Measurements from ENCODE around the gene ACADSB. TPM values are rescaled to one million over a fixed set of nuclear protein-coding genes. Genes with fewer than 3 reads are reported as not detected.

ACADSB gene
- total and polyA plus RNA-seq, 2 donors from 2014 or later, result 26.6 to 48.5 TPM

DNA sequence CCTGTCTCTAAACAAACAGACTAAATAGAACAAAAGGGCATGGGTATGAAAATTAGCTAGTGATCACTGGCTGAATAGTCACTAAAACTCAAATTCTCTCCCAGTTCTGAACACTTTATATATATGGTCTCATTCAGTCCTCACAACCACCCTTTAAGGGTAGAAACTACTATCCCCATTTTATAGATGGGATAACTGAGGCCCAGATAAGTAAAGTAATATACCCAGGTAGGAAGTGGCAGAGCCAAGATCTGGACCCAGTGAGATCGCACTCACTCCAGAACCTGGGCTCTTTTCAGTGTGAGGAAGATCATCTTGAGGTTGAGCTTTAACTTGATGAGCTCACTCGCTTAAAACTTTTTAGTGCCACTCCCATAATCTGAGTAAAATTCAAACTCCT lies 24.1 kb upstream of the ACADSB start:
- H3K9ac ChIP-seq (ENCODE audit: low read length in 3 of 3), result no peak overlapping the region
- intact Hi-C loops (cut with DNase I), result no loop called here
- H3K36me3 ChIP-seq (ENCODE audit: control insufficient read depth in 2 of 3, insufficient read depth in 3 of 3, low read length in 3 of 3), result no peaks in the 10 kb centered on the region
- TF ChIP-seq, protein P1, sequence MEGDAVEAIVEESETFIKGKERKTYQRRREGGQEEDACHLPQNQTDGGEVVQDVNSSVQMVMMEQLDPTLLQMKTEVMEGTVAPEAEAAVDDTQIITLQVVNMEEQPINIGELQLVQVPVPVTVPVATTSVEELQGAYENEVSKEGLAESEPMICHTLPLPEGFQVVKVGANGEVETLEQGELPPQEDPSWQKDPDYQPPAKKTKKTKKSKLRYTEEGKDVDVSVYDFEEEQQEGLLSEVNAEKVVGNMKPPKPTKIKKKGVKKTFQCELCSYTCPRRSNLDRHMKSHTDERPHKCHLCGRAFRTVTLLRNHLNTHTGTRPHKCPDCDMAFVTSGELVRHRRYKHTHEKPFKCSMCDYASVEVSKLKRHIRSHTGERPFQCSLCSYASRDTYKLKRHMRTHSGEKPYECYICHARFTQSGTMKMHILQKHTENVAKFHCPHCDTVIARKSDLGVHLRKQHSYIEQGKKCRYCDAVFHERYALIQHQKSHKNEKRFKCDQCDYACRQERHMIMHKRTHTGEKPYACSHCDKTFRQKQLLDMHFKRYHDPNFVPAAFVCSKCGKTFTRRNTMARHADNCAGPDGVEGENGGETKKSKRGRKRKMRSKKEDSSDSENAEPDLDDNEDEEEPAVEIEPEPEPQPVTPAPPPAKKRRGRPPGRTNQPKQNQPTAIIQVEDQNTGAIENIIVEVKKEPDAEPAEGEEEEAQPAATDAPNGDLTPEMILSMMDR (IDR thresholded peaks at IDR 0.05; ENCODE audit: borderline replicate concordance, extremely low read depth, insufficient read depth), result no peak
- DNase-seq, result no peak
- H3K27ac ChIP-seq (ENCODE audit: low read depth in 2 of 2, low read length in 2 of 2), result no peak overlapping the region
- H3K9me3 ChIP-seq (ENCODE audit: control insufficient read depth in 2 of 3, insufficient read depth in 1 of 3, low read length in 3 of 3), result no peaks in the 10 kb centered on the region
- peaks cover 0 to 5% (median 0%) of the 10 kb centered on the region in 3 donors for H3K4me1 ChIP-seq (ENCODE audit: control insufficient read depth in 2 of 3, insufficient read depth in 2 of 3, low read depth in 1 of 3, low read length in 3 of 3)
- H3K4me3 ChIP-seq (ENCODE audit: low read length in 3 of 3), result no peak overlapping the region
- no peak for FAIRE-seq
- no peaks in the 10 kb centered on the region for H3K27me3 ChIP-seq (ENCODE audit: control insufficient read depth, insufficient read depth, low read length)

DNA sequence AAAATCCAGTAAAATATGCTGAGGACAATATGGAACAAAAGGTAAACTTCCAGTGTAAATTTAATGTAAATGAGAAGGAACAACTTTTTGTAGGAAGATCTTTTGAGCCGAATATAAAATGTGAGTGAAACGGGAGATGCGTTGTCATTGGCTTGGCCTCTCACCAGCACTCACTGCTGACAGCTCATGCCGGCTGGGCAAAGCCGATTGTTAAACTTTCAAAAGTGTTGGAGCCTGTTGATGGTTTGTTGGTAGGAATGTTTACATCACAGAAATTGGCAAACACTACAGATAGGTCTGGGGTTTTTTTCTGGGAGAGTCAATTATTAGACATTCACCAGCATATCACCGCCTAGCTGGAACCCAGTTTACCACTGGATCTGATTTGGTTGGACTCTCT lies 22.5 kb upstream of the ACADSB start:
- no peaks in the 10 kb centered on the region for H3K36me3 ChIP-seq (ENCODE audit: control insufficient read depth in 2 of 3, insufficient read depth in 3 of 3, low read length in 3 of 3)
- no peak overlapping the region for H3K4me3 ChIP-seq (ENCODE audit: low read length in 3 of 3)
- intact Hi-C loops (cut with DNase I), result no loop called here
- no peaks in the 10 kb centered on the region for H3K27me3 ChIP-seq (ENCODE audit: control insufficient read depth, insufficient read depth, low read length)
- H3K4me1 ChIP-seq (ENCODE audit: control insufficient read depth in 2 of 3, insufficient read depth in 2 of 3, low read depth in 1 of 3, low read length in 3 of 3), result no peaks in the 10 kb centered on the region
- DNase-seq (no peak), FAIRE-seq (no peak)
- H3K27ac ChIP-seq (ENCODE audit: low read depth in 2 of 2, low read length in 2 of 2), result no peak overlapping the region
- H3K9ac ChIP-seq (ENCODE audit: low read length in 3 of 3), result no peak overlapping the region
- TF ChIP-seq, protein P1 (IDR thresholded peaks at IDR 0.05; ENCODE audit: borderline replicate concordance, extremely low read depth, insufficient read depth), result no peak
- H3K9me3 ChIP-seq (ENCODE audit: control insufficient read depth in 2 of 3, insufficient read depth in 1 of 3, low read length in 3 of 3), result no peaks in the 10 kb centered on the region

DNA sequence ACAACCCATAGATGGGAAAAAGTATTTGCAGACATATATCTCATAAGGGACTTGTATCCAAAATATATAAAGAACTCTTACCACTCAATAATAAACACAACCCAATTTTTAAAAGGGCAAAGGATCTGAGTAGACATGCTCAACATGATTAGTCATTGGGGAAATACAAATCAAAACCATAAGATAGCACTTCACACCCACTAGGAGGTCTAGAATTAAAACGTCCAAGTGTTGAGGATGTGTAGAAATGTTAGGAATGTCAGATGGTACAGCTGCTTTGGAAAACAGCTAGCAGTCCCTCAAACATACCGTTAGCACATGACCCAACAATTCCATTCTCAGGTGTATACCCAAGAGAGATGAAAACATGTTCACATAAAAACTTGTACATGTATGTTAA lies 20.3 kb upstream of the ACADSB start:
- H3K9me3 ChIP-seq (ENCODE audit: control insufficient read depth in 2 of 3, insufficient read depth in 1 of 3, low read length in 3 of 3), result no peaks in the 10 kb centered on the region
- intact Hi-C loops (cut with DNase I), result no loop called here
- TF ChIP-seq, protein P1 (IDR thresholded peaks at IDR 0.05; ENCODE audit: borderline replicate concordance, extremely low read depth, insufficient read depth), result no peak
- H3K27me3 ChIP-seq (ENCODE audit: control insufficient read depth, insufficient read depth, low read length), result no peaks in the 10 kb centered on the region
- no peaks in the 10 kb centered on the region for H3K4me1 ChIP-seq (ENCODE audit: control insufficient read depth in 2 of 3, insufficient read depth in 2 of 3, low read depth in 1 of 3, low read length in 3 of 3)
- no peak overlapping the region for H3K4me3 ChIP-seq (ENCODE audit: low read length in 3 of 3)
- no peak overlapping the region for H3K27ac ChIP-seq (ENCODE audit: low read depth in 2 of 2, low read length in 2 of 2)
- no peak for FAIRE-seq
- H3K36me3 ChIP-seq (ENCODE audit: control insufficient read depth in 2 of 3, insufficient read depth in 3 of 3, low read length in 3 of 3), result peaks cover 0 to 2% (median 0%) of the 10 kb centered on the region in 3 donors
- H3K9ac ChIP-seq (ENCODE audit: low read length in 3 of 3), result no peak overlapping the region
- no peak for DNase-seq

DNA sequence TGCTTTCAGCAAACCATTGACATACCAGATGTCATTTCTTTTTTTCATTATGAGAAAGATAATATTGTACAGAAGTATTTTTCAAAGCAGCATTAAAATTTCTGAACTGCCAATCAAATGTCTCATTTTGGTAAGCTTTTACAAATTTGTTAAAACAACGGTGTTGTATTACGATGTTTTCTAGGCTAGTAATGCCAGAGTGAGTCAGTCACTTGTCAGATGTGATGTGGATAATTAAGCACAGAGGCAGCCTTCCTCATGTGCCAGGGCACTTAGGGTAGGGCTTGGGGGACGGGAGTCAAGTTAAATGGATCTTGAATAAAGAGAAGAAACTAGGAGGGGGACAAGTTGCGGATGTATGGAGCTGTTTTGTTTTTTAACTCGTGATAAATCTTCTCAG lies 18.5 kb upstream of the ACADSB start:
- peak in 1 of 5 donors; percentile 9 for DNase-seq
- TF ChIP-seq, protein P1 (IDR thresholded peaks at IDR 0.05; ENCODE audit: borderline replicate concordance, extremely low read depth, insufficient read depth), result no peak
- intact Hi-C loops (cut with DNase I), result no loop called here
- peaks cover 3 to 16% (median 10%) of the 10 kb centered on the region in 3 donors for H3K36me3 ChIP-seq (ENCODE audit: control insufficient read depth in 2 of 3, insufficient read depth in 3 of 3, low read length in 3 of 3)
- FAIRE-seq, result no peak
- H3K27me3 ChIP-seq (ENCODE audit: control insufficient read depth, insufficient read depth, low read length), result no peaks in the 10 kb centered on the region
- H3K9ac ChIP-seq (ENCODE audit: low read length in 3 of 3), result no peak overlapping the region
- no peak overlapping the region for H3K27ac ChIP-seq (ENCODE audit: low read depth in 2 of 2, low read length in 2 of 2)
- H3K4me3 ChIP-seq (ENCODE audit: low read length in 3 of 3), result no peak overlapping the region
- no peaks in the 10 kb centered on the region for H3K4me1 ChIP-seq (ENCODE audit: control insufficient read depth in 2 of 3, insufficient read depth in 2 of 3, low read depth in 1 of 3, low read length in 3 of 3)
- no peaks in the 10 kb centered on the region for H3K9me3 ChIP-seq (ENCODE audit: control insufficient read depth in 2 of 3, insufficient read depth in 1 of 3, low read length in 3 of 3)
